ENCODE results near the gene MATR3.

DNA sequence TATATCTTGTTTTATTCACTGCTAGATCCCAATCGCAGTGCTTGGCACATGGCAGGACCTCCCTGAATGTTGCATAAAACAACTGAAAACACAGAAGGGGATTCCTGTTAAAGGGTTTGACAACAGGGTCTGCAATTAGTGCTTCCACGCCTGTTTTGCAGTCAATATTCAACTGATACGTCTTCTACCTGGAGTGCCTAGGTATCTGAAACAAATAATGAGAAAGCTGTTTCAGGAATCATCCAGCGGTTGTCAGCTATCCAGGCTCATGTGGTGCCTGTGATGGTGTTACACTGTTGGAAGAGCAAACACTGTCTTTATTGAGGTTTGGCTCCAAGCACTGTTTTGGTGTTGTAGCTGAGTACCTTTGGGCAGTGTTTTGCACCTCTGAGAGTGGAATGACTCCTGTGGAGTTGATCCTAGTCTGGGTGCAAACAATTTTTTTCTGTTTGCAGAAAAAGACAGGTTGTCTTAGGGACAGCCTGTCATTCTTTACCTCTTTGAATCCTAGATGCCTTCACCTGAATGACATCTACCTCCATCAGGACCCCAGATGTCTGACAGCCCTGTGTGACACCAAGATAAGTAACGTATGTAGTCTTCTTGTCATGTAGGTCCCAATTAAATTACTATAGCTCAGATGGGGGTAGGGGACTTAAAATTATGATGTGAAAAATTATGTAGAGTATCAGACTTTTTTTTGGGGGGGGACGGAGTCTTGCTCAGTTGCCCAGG lies 14.8 kb upstream of the MATR3 start:
- TF ChIP-seq, protein P1, sequence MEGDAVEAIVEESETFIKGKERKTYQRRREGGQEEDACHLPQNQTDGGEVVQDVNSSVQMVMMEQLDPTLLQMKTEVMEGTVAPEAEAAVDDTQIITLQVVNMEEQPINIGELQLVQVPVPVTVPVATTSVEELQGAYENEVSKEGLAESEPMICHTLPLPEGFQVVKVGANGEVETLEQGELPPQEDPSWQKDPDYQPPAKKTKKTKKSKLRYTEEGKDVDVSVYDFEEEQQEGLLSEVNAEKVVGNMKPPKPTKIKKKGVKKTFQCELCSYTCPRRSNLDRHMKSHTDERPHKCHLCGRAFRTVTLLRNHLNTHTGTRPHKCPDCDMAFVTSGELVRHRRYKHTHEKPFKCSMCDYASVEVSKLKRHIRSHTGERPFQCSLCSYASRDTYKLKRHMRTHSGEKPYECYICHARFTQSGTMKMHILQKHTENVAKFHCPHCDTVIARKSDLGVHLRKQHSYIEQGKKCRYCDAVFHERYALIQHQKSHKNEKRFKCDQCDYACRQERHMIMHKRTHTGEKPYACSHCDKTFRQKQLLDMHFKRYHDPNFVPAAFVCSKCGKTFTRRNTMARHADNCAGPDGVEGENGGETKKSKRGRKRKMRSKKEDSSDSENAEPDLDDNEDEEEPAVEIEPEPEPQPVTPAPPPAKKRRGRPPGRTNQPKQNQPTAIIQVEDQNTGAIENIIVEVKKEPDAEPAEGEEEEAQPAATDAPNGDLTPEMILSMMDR (IDR thresholded peaks at IDR 0.05) = no peak
- no peak for TF ChIP-seq POLR2AphosphoS5 (IDR thresholded peaks at IDR 0.05)
